IMR-90 (cell line): Measurements from ENCODE around the gene ENPEP. TPM values are rescaled to one million over a fixed set of nuclear protein-coding genes. Genes with fewer than 3 reads are reported as not detected.

Experiments used
- ATAC-seq: fragments of 200-7000 bp; cut with Tn5 transposase; 2 replicates; pipeline ENCODE4 v1.9.1; 2020; ENCODE audit warnings: low read depth, mild to moderate bottlenecking, moderate library complexity
- BruUV-seq: library from RNA; stranded (reverse); fragments of 400-500 nt; replicated peaks from 2 replicates; lab custom pipeline; 2021; lab: Mats Ljungman, UMichigan
- CTCF ChIA-PET: fragments of 300-600 bp; formaldehyde crosslinking; extraction: SDS; loops from one replicate; lab custom pipeline; 2021; ENCODE audit warnings: antibody characterized with exemption; lab: Yijun Ruan, JAX
- POLR2A ChIA-PET: fragments of 300-600 bp; sonication (Branson Sonifier 250); formaldehyde crosslinking; loops from one replicate; lab custom pipeline; 2022; ENCODE audit warnings: antibody characterized with exemption; ENCODE audit not compliant: unreplicated experiment; lab: Charles Lee
- DNase-seq: peaks from one replicate; pipeline ENCODE4 v3.0.0; 2013
- H2AFZ ChIP-seq: replicated peaks from 2 replicates; pipeline ENCODE3; 2013; ENCODE audit warnings: low read length, mild to moderate bottlenecking; ENCODE audit not compliant: poor library complexity
- H2AK5ac ChIP-seq: 2 replicates; pipeline ENCODE4 v1.6.1; 2013; ENCODE audit warnings: low read depth, low read length, inconsistent platforms
- H2AK9ac ChIP-seq: replicated peaks from 2 replicates; pipeline ENCODE3; 2013; ENCODE audit warnings: mild to moderate bottlenecking, low read depth, low read length, moderate library complexity; ENCODE audit not compliant: poor library complexity
- H2BK120ac ChIP-seq: 2 replicates; pipeline ENCODE4 v1.6.1; 2013; ENCODE audit warnings: low read depth, low read length, inconsistent platforms
- H2BK15ac ChIP-seq: 3 replicates; pipeline ENCODE4 v1.6.1; 2013; ENCODE audit warnings: low read depth, low read length, inconsistent platforms
- H2BK20ac ChIP-seq: 2 replicates; pipeline ENCODE4 v1.6.1; 2013; ENCODE audit warnings: low read depth, mild to moderate bottlenecking, inconsistent platforms, low read length, moderate library complexity
- H2BK5ac ChIP-seq: 2 replicates; pipeline ENCODE4 v1.6.1; 2013; ENCODE audit warnings: mild to moderate bottlenecking, low read depth, low read length, inconsistent platforms; ENCODE audit not compliant: poor library complexity, severe bottlenecking
- H3K14ac ChIP-seq: replicated peaks from 2 replicates; pipeline ENCODE4 v1.6.1; 2013; ENCODE audit warnings: low read depth, low read length, inconsistent platforms
- H3K18ac ChIP-seq: 2 replicates; pipeline ENCODE4 v1.6.1; 2013; ENCODE audit warnings: low read depth, low read length, control low read depth
- H3K23ac ChIP-seq: 2 replicates; pipeline ENCODE4 v1.6.1; 2013; ENCODE audit warnings: low read depth, low read length, inconsistent platforms
- H3K27ac ChIP-seq: 2 replicates; pipeline ENCODE4 v1.5.1; 2013; ENCODE audit warnings: mild to moderate bottlenecking, control low read depth, low read length; ENCODE audit not compliant: insufficient read depth
- H3K27me3 ChIP-seq: 2 replicates; pipeline ENCODE4 v1.6.1; 2013; ENCODE audit warnings: low read length; ENCODE audit not compliant: control insufficient read depth, insufficient read depth
- H3K36me3 ChIP-seq: 2 replicates; pipeline ENCODE4 v1.6.1; 2013; ENCODE audit warnings: low read length, mixed read lengths; ENCODE audit not compliant: control insufficient read depth, insufficient read depth
- H3K4ac ChIP-seq: 2 replicates; pipeline ENCODE4 v1.6.1; 2013; ENCODE audit warnings: low read depth, low read length, inconsistent platforms
- H3K4me1 ChIP-seq: 2 replicates; pipeline ENCODE4 v1.6.1; 2013; ENCODE audit warnings: low read length, mixed read lengths; ENCODE audit not compliant: control insufficient read depth, insufficient read depth
- H3K4me2 ChIP-seq: 2 replicates; pipeline ENCODE4 v1.6.1; 2013; ENCODE audit warnings: low read depth, mild to moderate bottlenecking, control low read depth, low read length, moderate library complexity
- H3K4me3 ChIP-seq: 2 replicates; pipeline ENCODE4 v1.5.1; 2013; ENCODE audit warnings: low read depth, mild to moderate bottlenecking, control low read depth, low read length, moderate library complexity; ENCODE audit not compliant: insufficient read depth
- H3K56ac ChIP-seq: 2 replicates; pipeline ENCODE4 v1.6.1; 2013; ENCODE audit warnings: low read length, inconsistent platforms; ENCODE audit not compliant: insufficient read depth; ENCODE audit errors: extremely low read depth
- H3K79me1 ChIP-seq, 2 experiments: 2 replicates each; pipeline ENCODE4 v1.6.1; 2013; ENCODE audit warnings: low read length in 2 of 2, inconsistent platforms in 1 of 2, low read depth in 1 of 2
- H3K9ac ChIP-seq: 2 replicates; pipeline ENCODE4 v1.6.1; 2013; ENCODE audit warnings: low read depth, low read length, control low read depth
- H3K9me1 ChIP-seq: 2 replicates; pipeline ENCODE4 v1.6.1; 2013; ENCODE audit warnings: low read length, inconsistent platforms; ENCODE audit not compliant: insufficient read depth
- H3K9me3 ChIP-seq: 2 replicates; pipeline ENCODE4 v1.6.1; 2013; ENCODE audit warnings: low read length; ENCODE audit not compliant: control insufficient read depth, insufficient read depth
- H4K20me1 ChIP-seq: 2 replicates; pipeline ENCODE4 v1.6.1; 2013; ENCODE audit warnings: low read length, inconsistent platforms; ENCODE audit not compliant: insufficient read depth
- H4K5ac ChIP-seq: 2 replicates; pipeline ENCODE4 v1.6.1; 2013; ENCODE audit warnings: mild to moderate bottlenecking, low read depth, low read length, control low read depth
- H4K8ac ChIP-seq, 2 experiments: 2 replicates each; pipeline ENCODE4 v1.6.1; 2013; ENCODE audit warnings: low read depth in 2 of 2, low read length in 2 of 2, control low read depth in 1 of 2, inconsistent platforms in 1 of 2
- H4K91ac ChIP-seq: 2 replicates; pipeline ENCODE4 v1.6.1; 2013; ENCODE audit warnings: low read depth, low read length, inconsistent platforms; ENCODE audit not compliant: insufficient read depth
- BHLHE40 ChIP-seq: fragments of 150-350 bp; IDR thresholded peaks from 2 replicates; pipeline ENCODE4 v1.6.1; 2016; ENCODE audit warnings: mild to moderate bottlenecking, low read depth, low read length
- CEBPB ChIP-seq: IDR thresholded peaks from 2 replicates; pipeline ENCODE4 v1.6.1; 2012; ENCODE audit warnings: low read depth, low read length, improper control_type of control experiment
- CHD1 ChIP-seq: IDR thresholded peaks from 2 replicates; pipeline ENCODE4 v1.6.1; 2012; ENCODE audit warnings: low read depth, low read length, improper control_type of control experiment
- FOS ChIP-seq: fragments of 150-350 bp; IDR thresholded peaks from 2 replicates; pipeline ENCODE4 v1.6.1; 2016; ENCODE audit warnings: low read depth, low read length
- MAFK ChIP-seq: IDR thresholded peaks from 2 replicates; pipeline ENCODE4 v1.6.1; 2012; ENCODE audit warnings: low read depth, low read length, improper control_type of control experiment
- MAZ ChIP-seq: IDR thresholded peaks from 2 replicates; pipeline ENCODE4 v1.6.1; 2012; ENCODE audit warnings: low read depth, mild to moderate bottlenecking, low read length, improper control_type of control experiment, moderate library complexity, borderline replicate concordance
- MXI1 ChIP-seq: IDR thresholded peaks from 2 replicates; pipeline ENCODE4 v1.6.1; 2012; ENCODE audit warnings: low read depth, mild to moderate bottlenecking, low read length, moderate library complexity, borderline replicate concordance
- NFE2L2 ChIP-seq: fragments of 150-350 bp; IDR thresholded peaks from 2 replicates; pipeline ENCODE4 v1.6.1; 2016; ENCODE audit warnings: low read depth, mild to moderate bottlenecking, low read length
- POLR2A ChIP-seq: IDR thresholded peaks from 2 replicates; pipeline ENCODE4 v1.6.1; 2012; ENCODE audit warnings: mild to moderate bottlenecking, low read depth, low read length
- RAD21 ChIP-seq: IDR thresholded peaks from 2 replicates; pipeline ENCODE4 v1.6.1; 2012; ENCODE audit warnings: low read length, improper control_type of control experiment
- RCOR1 ChIP-seq: IDR thresholded peaks from 2 replicates; pipeline ENCODE4 v1.6.1; 2012; ENCODE audit warnings: mild to moderate bottlenecking, low read length, improper control_type of control experiment; ENCODE audit not compliant: insufficient replicate concordance
- RFX5 ChIP-seq: IDR thresholded peaks from 2 replicates; pipeline ENCODE4 v1.8.0; 2012; ENCODE audit warnings: low read depth, mild to moderate bottlenecking, low read length, moderate library complexity
- SMC3 ChIP-seq: fragments of 150-350 bp; IDR thresholded peaks from 2 replicates; pipeline ENCODE4 v1.6.1; 2016; ENCODE audit warnings: low read depth, mild to moderate bottlenecking, antibody characterized with exemption, low read length, moderate library complexity
- USF2 ChIP-seq: fragments of 150-350 bp; IDR thresholded peaks from 2 replicates; pipeline ENCODE4 v1.6.1; 2017; ENCODE audit warnings: mild to moderate bottlenecking, antibody characterized with exemption, low read length, low read depth
- WGBS, 2 experiments: methylation state at CpG; one replicate each; pipeline versions ENCODE4 v1.1.5 to v1.1.7; 2013; ENCODE audit warnings: missing lambda C conversion rate in 2 of 2; ENCODE audit not compliant: insufficient read length in 1 of 2; ENCODE audit errors: extremely low coverage in 2 of 2; 5-methylcytosine and 5-hydroxymethylcytosine counted together
- dilution Hi-C: fragments of 300-500 bp; cut with HindIII; formaldehyde crosslinking; loops from one replicate; pipeline ENCODE4 v1.14.3; 2018; ENCODE audit warnings: low sequenced_read_pairs; ENCODE audit not compliant: unreplicated experiment
- in situ Hi-C: fragments of 300-500 bp; cut with MboI; formaldehyde crosslinking; loops from 3 replicates; pipeline ENCODE4 v1.14.3; 2019; ENCODE audit warnings: low sequenced_read_pairs, inconsistent platforms, mixed read lengths
- intact Hi-C: fragments of 100-400 bp; cut with micrococcal nuclease; formaldehyde crosslinking; loops from 2 replicates; pipeline ENCODE4 v1.10.0; 2022
- polyA plus RNA-seq, 3 experiments: library from polyadenylated mRNA; depleted of rRNA; stranded (reverse); fragments of >200 nt; gene quantifications; 2 replicates each; pipeline ENCODE4 v1.2.3, GENCODE V29; 2012; ENCODE audit warnings: low replicate concordance in 1 of 3
- total RNA-seq: library from RNA; depleted of rRNA; stranded (reverse); fragments of >200 nt; gene quantifications from 2 replicates; pipeline ENCODE4 v1.2.3, GENCODE V29; 2012
- TF ChIP-seq, protein P1 (sequence below): fragments of 150-350 bp; IDR thresholded peaks from 2 replicates; pipeline ENCODE4 v1.6.1; 2016; ENCODE audit warnings: low read depth, mild to moderate bottlenecking, low read length, moderate library complexity, borderline replicate concordance
- TF ChIP-seq, protein P2 (sequence below): conservative IDR thresholded peaks from 2 replicates; pipeline ENCODE4 v1.5.1; 2012; ENCODE audit warnings: mild to moderate bottlenecking, low read depth, low read length, improper control_type of control experiment

Gene ENPEP
- total and polyA plus RNA-seq, 2 of the 4 experiments (the other 2 are of a cell fraction): 0.12 to 0.18 TPM

GRCh38 chr4:110492522-110492921, 16.6 kb downstream of the ENPEP start:
- H3K36me3 ChIP-seq: no peaks in the 10 kb centered on the region
- no peak for TF ChIP-seq NFE2L2
- no peak for TF ChIP-seq RAD21
- no peak for TF ChIP-seq MXI1
- no peak for TF ChIP-seq MAZ
- TF ChIP-seq POLR2A: no peak
- no peak for TF ChIP-seq USF2
- no peak for TF ChIP-seq RCOR1
- no peak for TF ChIP-seq MAFK
- TF ChIP-seq, protein P1, sequence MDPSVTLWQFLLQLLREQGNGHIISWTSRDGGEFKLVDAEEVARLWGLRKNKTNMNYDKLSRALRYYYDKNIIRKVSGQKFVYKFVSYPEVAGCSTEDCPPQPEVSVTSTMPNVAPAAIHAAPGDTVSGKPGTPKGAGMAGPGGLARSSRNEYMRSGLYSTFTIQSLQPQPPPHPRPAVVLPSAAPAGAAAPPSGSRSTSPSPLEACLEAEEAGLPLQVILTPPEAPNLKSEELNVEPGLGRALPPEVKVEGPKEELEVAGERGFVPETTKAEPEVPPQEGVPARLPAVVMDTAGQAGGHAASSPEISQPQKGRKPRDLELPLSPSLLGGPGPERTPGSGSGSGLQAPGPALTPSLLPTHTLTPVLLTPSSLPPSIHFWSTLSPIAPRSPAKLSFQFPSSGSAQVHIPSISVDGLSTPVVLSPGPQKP: no peak
- TF ChIP-seq CHD1: no peak
- TF ChIP-seq FOS: no peak
- TF ChIP-seq, protein P2, sequence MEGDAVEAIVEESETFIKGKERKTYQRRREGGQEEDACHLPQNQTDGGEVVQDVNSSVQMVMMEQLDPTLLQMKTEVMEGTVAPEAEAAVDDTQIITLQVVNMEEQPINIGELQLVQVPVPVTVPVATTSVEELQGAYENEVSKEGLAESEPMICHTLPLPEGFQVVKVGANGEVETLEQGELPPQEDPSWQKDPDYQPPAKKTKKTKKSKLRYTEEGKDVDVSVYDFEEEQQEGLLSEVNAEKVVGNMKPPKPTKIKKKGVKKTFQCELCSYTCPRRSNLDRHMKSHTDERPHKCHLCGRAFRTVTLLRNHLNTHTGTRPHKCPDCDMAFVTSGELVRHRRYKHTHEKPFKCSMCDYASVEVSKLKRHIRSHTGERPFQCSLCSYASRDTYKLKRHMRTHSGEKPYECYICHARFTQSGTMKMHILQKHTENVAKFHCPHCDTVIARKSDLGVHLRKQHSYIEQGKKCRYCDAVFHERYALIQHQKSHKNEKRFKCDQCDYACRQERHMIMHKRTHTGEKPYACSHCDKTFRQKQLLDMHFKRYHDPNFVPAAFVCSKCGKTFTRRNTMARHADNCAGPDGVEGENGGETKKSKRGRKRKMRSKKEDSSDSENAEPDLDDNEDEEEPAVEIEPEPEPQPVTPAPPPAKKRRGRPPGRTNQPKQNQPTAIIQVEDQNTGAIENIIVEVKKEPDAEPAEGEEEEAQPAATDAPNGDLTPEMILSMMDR: no peak
- no peak for TF ChIP-seq BHLHE40
- no peak for TF ChIP-seq SMC3
- no peak for TF ChIP-seq CEBPB
- no peak for TF ChIP-seq RFX5
- no peak overlapping the region for H4K91ac ChIP-seq
- POLR2A ChIA-PET: no interaction called here
- H3K18ac ChIP-seq: no peak overlapping the region
- H3K14ac ChIP-seq: no peak overlapping the region
- H3K27me3 ChIP-seq: no peaks in the 10 kb centered on the region
- H2AFZ ChIP-seq: no peak overlapping the region
- WGBS, 2 experiments: no CpG with 5 or more reads among the region's 5 CpGs
- H4K5ac ChIP-seq: no peak overlapping the region
- no peak overlapping the region for H3K4me2 ChIP-seq
- no peak overlapping the region for H2BK15ac ChIP-seq
- no peaks in the 10 kb centered on the region for H4K20me1 ChIP-seq
- no peak overlapping the region for H2AK5ac ChIP-seq
- no peak overlapping the region for H3K56ac ChIP-seq
- no peak overlapping the region for H3K9ac ChIP-seq
- H3K4me3 ChIP-seq: no peak overlapping the region
- H3K4me1 ChIP-seq: no peaks in the 10 kb centered on the region
- no peak overlapping the region for H2AK9ac ChIP-seq
- ATAC-seq: no peak
- H2BK5ac ChIP-seq: no peak overlapping the region
- H3K79me1 ChIP-seq: no peaks in the 10 kb centered on the region
- no peak for DNase-seq
- intact Hi-C loops: no loop called here
- H3K9me1 ChIP-seq: no peaks in the 10 kb centered on the region
- no peak overlapping the region for H2BK20ac ChIP-seq
- CTCF ChIA-PET: interaction anchor here (0.6 kb wide), 1 partner anchor 17 kb away, joined by 3 read pairs; no protein-coding TSS in a partner anchor
- H4K8ac ChIP-seq: no peak overlapping the region
- in situ Hi-C loops: no loop called here
- H3K23ac ChIP-seq: no peak overlapping the region
- H2BK120ac ChIP-seq: no peak overlapping the region
- no peak overlapping the region for H3K4ac ChIP-seq
- H3K9me3 ChIP-seq: no peaks in the 10 kb centered on the region
- dilution Hi-C loops: no loop called here
- no peak overlapping the region for H3K27ac ChIP-seq
- BruUV-seq: no TSS peak
